GM19025 (cell line): ENCODE data around the gene QRFPR.
"Not testable (repeated sequence)": the region's sequence is repeated elsewhere in the genome, so short reads cannot be mapped to it uniquely, and the experiment has no call there.

Source experiments
- ATAC-seq: cut with Tn5 transposase; IDR thresholded peaks from one replicate; pipeline ENCODE4 v1.9.1; 2021; ENCODE audit warnings: mild to moderate bottlenecking, low read depth, moderate library complexity; ENCODE audit not compliant: unreplicated experiment

The QRFPR gene

GRCh38 chr4:121340247-121340646 is 40.6 kb downstream of the QRFPR start:
- ATAC-seq: no peak

- no peak for ATAC-seq
Measured at GRCh38 chr4:121339824-121340223, 41.0 kb downstream of the QRFPR start.

GRCh38 chr4:121339307-121339706 is 41.5 kb downstream of the QRFPR start:
- ATAC-seq: no peak

GRCh38 chr4:121338518-121338917 is 42.3 kb downstream of the QRFPR start:
- no peak for ATAC-seq

GRCh38 chr4:121336706-121337105 is 44.1 kb downstream of the QRFPR start:
- no peak for ATAC-seq

- no peak for ATAC-seq
Measured at GRCh38 chr4:121330180-121330665, 50.6 kb downstream of the QRFPR start.

GRCh38 chr4:121326597-121326996 is 54.2 kb downstream of the QRFPR start:
- no peak for ATAC-seq

GRCh38 chr4:121324331-121324730 is 56.5 kb downstream of the QRFPR start:
- no peak for ATAC-seq

- no peak for ATAC-seq
Measured at GRCh38 chr4:121321466-121321865, 59.4 kb downstream of the QRFPR start.

- ATAC-seq: no peak
Measured at GRCh38 chr4:121316091-121316490, 64.7 kb downstream of the QRFPR start.

GRCh38 chr4:121313430-121313829 is 67.4 kb downstream of the QRFPR start:
- ATAC-seq: not testable (repeated sequence)

- no peak for ATAC-seq
Measured at GRCh38 chr4:121308828-121309227, 72.0 kb downstream of the QRFPR start.

GRCh38 chr4:121308328-121308663 is 72.5 kb downstream of the QRFPR start:
- no peak for ATAC-seq

GRCh38 chr4:121307445-121308327 is 73.1 kb downstream of the QRFPR start:
- ATAC-seq: peak; percentile 89

GRCh38 chr4:121306931-121307330 is 73.9 kb downstream of the QRFPR start:
- ATAC-seq: no peak

GRCh38 chr4:121304893-121305292 is 75.9 kb downstream of the QRFPR start:
- no peak for ATAC-seq

GRCh38 chr4:121299367-121299766 is 81.5 kb downstream of the QRFPR start:
- ATAC-seq: no peak

- ATAC-seq: no peak
Measured at GRCh38 chr4:121283319-121283718, 97.5 kb downstream of the QRFPR start.

- ATAC-seq: no peak
Measured at GRCh38 chr4:121280425-121280824, 100.4 kb downstream of the QRFPR start.

GRCh38 chr4:121278811-121279368 is 101.9 kb downstream of the QRFPR start:
- ATAC-seq: peak; percentile 76
